Breast epithelium (tissue), 4 donors: ENCODE results near the gene IFITM1. TPM values are rescaled to one million over a fixed set of nuclear protein-coding genes. Genes with fewer than 3 reads are reported as not detected.
"Not testable (repeated sequence)": the region's sequence is repeated elsewhere in the genome, so short reads cannot be mapped to it uniquely, and the experiment has no call there.

Experiments used
- DNase-seq, 2 donors: peaks; one replicate each; pipeline ENCODE4 v3.0.0-alpha.2; 2019; ENCODE audit warnings: low spot score in 2 of 2
- H3K27ac ChIP-seq, 2 donors: fragments of 200-600 bp; sonication (generic) in 1 of 2; one replicate each; pipeline ENCODE4 v1.5.1; 2016 to 2019; ENCODE audit warnings: mild to moderate bottlenecking in 1 of 2
- H3K27me3 ChIP-seq, 2 donors: fragments of 200-600 bp; sonication (generic) in 1 of 2; one replicate each; pipeline versions ENCODE4 v1.5.1 to v1.6.0; 2017 to 2019; ENCODE audit warnings: control low read depth in 1 of 2, mild to moderate bottlenecking in 1 of 2
- H3K36me3 ChIP-seq: fragments of 200-600 bp; one replicate; pipeline ENCODE4 v1.5.1; 2019
- H3K4me1 ChIP-seq, 2 donors: fragments of 200-600 bp; sonication (generic); one replicate each; pipeline ENCODE4 v1.5.1; 2016 to 2019; ENCODE audit warnings: control low read depth in 1 of 2
- H3K4me3 ChIP-seq, 3 donors: fragments of 200-600 bp; sonication (generic); 1 replicate in 2 of 3; 2 replicates in 1 of 3; pipeline ENCODE4 v1.5.1; 2016 to 2019; ENCODE audit warnings: mild to moderate bottlenecking in 3 of 3, moderate library complexity in 2 of 3
- H3K9me3 ChIP-seq, 2 donors: fragments of 200-600 bp; sonication (generic) in 1 of 2; one replicate each; pipeline ENCODE4 v1.5.1; 2016 to 2019; ENCODE audit warnings: control low read depth in 1 of 2
- CTCF ChIP-seq, 3 donors: fragments of 450-650 bp; IDR thresholded peaks; one replicate each; pipeline ENCODE4 v1.5.1; 2016 to 2017; ENCODE audit warnings: antibody characterized with exemption in 3 of 3, mild to moderate bottlenecking in 3 of 3, moderate library complexity in 3 of 3
- POLR2A ChIP-seq: fragments of 450-650 bp; IDR thresholded peaks from one replicate; pipeline ENCODE4 v1.6.1; 2016; ENCODE audit warnings: antibody characterized with exemption, mild to moderate bottlenecking, moderate library complexity
- POLR2AphosphoS5 ChIP-seq, 3 donors: sonication (generic); formaldehyde crosslinking; IDR thresholded peaks; one replicate each; pipeline ENCODE4 v1.6.1; 2017; ENCODE audit warnings: antibody characterized with exemption in 3 of 3
- intact Hi-C: fragments of 100-400 bp; cut with DNase I; formaldehyde crosslinking; loops from one replicate; pipeline ENCODE4 v1.15.1; 2023; ENCODE audit warnings: low total_unique reads
- total RNA-seq, 3 donors: library from RNA; depleted of rRNA; stranded (reverse); fragments of >200 nt; gene quantifications; one replicate each; pipeline ENCODE4 v1.1.0, GENCODE V29; 2016

Gene IFITM1
- total RNA-seq, 3 donors from 2014 or later = 129 to 321 (median 142) TPM

DNA sequence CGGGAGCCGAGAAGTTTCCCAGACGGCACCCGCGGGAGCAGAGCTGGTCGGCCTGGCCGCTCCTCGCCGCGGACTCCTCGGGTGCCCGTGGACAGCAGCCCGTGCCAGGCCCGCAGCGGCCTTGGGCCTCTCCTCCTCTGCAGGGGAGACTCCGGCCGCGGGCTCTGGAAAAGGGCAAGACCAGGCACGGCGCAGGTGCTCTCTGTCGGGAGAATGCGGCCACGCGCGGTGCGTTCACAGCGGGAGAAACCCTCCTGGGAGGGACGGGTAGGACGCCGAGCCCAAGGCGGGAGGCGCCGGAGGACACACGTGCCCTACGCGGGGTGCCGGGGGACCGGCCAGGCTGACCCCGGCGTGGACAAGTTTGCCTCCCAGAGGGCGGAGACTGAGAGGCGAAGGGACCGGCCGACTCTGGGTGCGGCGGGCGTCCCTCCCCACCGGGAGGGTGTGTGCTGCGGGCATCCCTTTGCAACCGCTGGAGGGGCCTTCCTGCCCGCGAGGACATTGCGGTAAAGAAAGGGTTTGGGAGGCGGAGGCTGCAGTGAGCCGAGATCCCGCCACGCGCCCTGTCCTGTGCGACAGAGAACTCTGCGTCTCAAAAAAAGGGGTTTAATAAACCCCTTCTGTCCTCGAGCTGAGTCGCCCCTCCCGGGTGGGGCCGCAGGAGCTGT lies 2.3 kb downstream of the IFITM1 start:
- no peaks in the 10 kb centered on the region for H3K9me3 ChIP-seq
- no peak for DNase-seq
- intact Hi-C loops = no loop called here
- H3K27ac ChIP-seq = peak overlapping the region; percentile 65 to 93
- peaks cover 0 to 20% of the 10 kb centered on the region in 2 donors for H3K4me1 ChIP-seq
- no peak for TF ChIP-seq CTCF (IDR thresholded peaks at IDR 0.05)
- no peak for TF ChIP-seq POLR2A
- no peak for TF ChIP-seq POLR2AphosphoS5 (IDR thresholded peaks at IDR 0.05)
- H3K36me3 ChIP-seq = no peaks in the 10 kb centered on the region
- no peaks in the 10 kb centered on the region for H3K27me3 ChIP-seq
- H3K4me3 ChIP-seq = peak overlapping the region; percentile 52 to 88 (median 60)

GRCh38 chr11:316891-317301 lies 3.1 kb downstream of the IFITM1 start:
- intact Hi-C loops = no loop called here

GRCh38 chr11:317668-318404 lies 4.0 kb downstream of the IFITM1 start:
- intact Hi-C loops, H3K9me3 ChIP-seq, H3K36me3 ChIP-seq, H3K27me3 ChIP-seq: not testable (repeated sequence)
- H3K27ac ChIP-seq = peak overlapping the region; percentile 13 to 93
- peak in 1 of 2 donors; percentile 38 for DNase-seq
- peaks cover 0 to 20% of the 10 kb centered on the region in 2 donors for H3K4me1 ChIP-seq
- peak overlapping the region; percentile 25 to 88 (median 39) for H3K4me3 ChIP-seq
- TF ChIP-seq POLR2AphosphoS5 (IDR thresholded peaks at IDR 0.05) (peak in 1 of 3 donors; percentile 15), CTCF (IDR thresholded peaks at IDR 0.05) (peak in 1 of 3 donors; percentile 9)

More at GRCh38 chr11:316891-317301, 3.1 kb downstream of the IFITM1 start:
- H3K36me3 ChIP-seq = no peaks in the 10 kb centered on the region
- peaks cover 0 to 20% of the 10 kb centered on the region in 2 donors for H3K4me1 ChIP-seq
- no peak for DNase-seq
- peak overlapping the region; percentile 52 to 88 (median 60) for H3K4me3 ChIP-seq
- H3K9me3 ChIP-seq = no peaks in the 10 kb centered on the region
- TF ChIP-seq POLR2AphosphoS5 (IDR thresholded peaks at IDR 0.05) = no peak
- TF ChIP-seq CTCF (IDR thresholded peaks at IDR 0.05) = no peak
- no peak for TF ChIP-seq POLR2A
- no peaks in the 10 kb centered on the region for H3K27me3 ChIP-seq
- H3K27ac ChIP-seq = peak overlapping the region; percentile 13 to 93

GRCh38 chr11:318405-319120 lies 4.7 kb downstream of the IFITM1 start:
- H3K4me1 ChIP-seq = peaks cover 0 to 14% of the 10 kb centered on the region in 2 donors
- intact Hi-C loops, H3K9me3 ChIP-seq, DNase-seq, H3K36me3 ChIP-seq, H3K27me3 ChIP-seq: not testable (repeated sequence)
- H3K27ac ChIP-seq = peak overlapping the region; percentile 95 to 98
- H3K4me3 ChIP-seq = peak overlapping the region; percentile 67 to 88 (median 81)

GRCh38 chr11:319121-319887 lies 5.5 kb downstream of the IFITM1 start:
- DNase-seq, H3K36me3 ChIP-seq, H3K9me3 ChIP-seq, H3K27me3 ChIP-seq, intact Hi-C loops: not testable (repeated sequence)
- Histone ChIP-seq H3K4me3 (peak overlapping the region; percentile 67 to 86 (median 81)), H3K4me1 (peaks cover 0 to 12% of the 10 kb centered on the region in 2 donors), H3K27ac (peak overlapping the region; percentile 95 to 98)
- TF ChIP-seq POLR2AphosphoS5 (IDR thresholded peaks at IDR 0.05) = peak in 1 of 3 donors; percentile 22

- not testable (repeated sequence) for H3K9me3 ChIP-seq
- H3K27ac ChIP-seq = peak overlapping the region; percentile 95 to 98
Measured at GRCh38 chr11:319888-320273, 6.0 kb downstream of the IFITM1 start.

More at GRCh38 chr11:319888-320273, 6.0 kb downstream of the IFITM1 start:
- H3K27me3 ChIP-seq, intact Hi-C loops, DNase-seq, H3K36me3 ChIP-seq: not testable (repeated sequence)
- peaks cover 0 to 12% of the 10 kb centered on the region in 2 donors for H3K4me1 ChIP-seq
- peak overlapping the region; percentile 67 to 86 (median 81) for H3K4me3 ChIP-seq
